Activated CD4-positive, alpha-beta T cell treated with anti-CD3 and anti-CD28 coated beads, Interleukin-2, amount 50 U/mL, for 4 hours (primary cell): ENCODE measurements around the gene ANGPT4.
A peak's percentile ranks its signal among the peaks of the same experiment; 100 is the strongest.
"Not testable (repeated sequence)": the region's sequence is repeated elsewhere in the genome, so short reads cannot be mapped to it uniquely, and the experiment has no call there.

ENCODE experiments used
- DNase-seq, 2 experiments: peaks; one replicate each; pipeline ENCODE4 v3.0.0-alpha.2; 2020

ANGPT4 gene

GRCh38 chr20:905396-905961 lies 10.7 kb downstream of the ANGPT4 start:
- DNase-seq = no peak

- DNase-seq = no peak
These were observed 12.0 kb downstream of the ANGPT4 start for GRCh38 chr20:904039-904545.

- not testable (repeated sequence) for DNase-seq
These were observed 18.7 kb downstream of the ANGPT4 start for GRCh38 chr20:897436-897835.

GRCh38 chr20:896501-897025 lies 19.6 kb downstream of the ANGPT4 start:
- DNase-seq = no peak

DNA sequence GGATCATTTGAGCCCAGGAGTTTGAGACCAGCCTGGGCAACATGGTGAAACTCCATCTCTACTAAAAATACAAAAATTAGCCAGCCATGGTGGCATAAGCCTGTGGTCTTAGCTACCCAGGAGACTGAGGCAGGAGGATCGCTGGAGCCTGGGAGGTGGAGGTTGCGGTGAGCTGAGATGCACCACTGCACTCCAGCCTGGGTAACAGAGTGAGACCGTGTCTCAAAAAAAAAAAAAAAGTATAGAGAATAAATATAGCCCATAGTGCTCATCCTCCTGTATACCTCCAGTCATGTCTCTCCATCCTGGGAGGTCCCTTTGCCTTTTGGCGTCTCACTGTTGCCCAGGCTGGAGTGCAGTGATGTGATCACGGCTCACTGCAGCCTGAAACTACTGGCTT lies 23.8 kb downstream of the ANGPT4 start:
- DNase-seq = not testable (repeated sequence)

DNA sequence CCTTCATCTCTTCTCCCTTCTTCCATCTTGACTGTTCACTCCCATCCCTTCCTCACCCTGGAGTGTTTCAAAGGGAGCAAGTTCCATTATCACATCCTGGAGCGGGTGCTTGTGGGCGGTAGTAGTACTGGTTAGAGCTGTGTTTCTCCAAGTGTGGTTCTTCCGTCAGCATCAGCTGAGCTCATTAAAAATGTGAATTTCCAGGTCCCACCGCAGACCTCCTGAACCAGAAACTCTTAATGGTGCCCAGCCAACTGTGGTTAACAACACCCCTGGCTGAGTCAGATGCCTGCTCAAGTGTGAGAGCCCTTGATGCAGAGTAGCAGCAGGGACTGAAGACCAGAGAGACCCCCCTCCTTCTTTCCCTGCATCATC lies 24.4 kb downstream of the ANGPT4 start:
- no peak for DNase-seq

- no peak for DNase-seq
These were observed 25.0 kb downstream of the ANGPT4 start for GRCh38 chr20:891058-891705.

DNA sequence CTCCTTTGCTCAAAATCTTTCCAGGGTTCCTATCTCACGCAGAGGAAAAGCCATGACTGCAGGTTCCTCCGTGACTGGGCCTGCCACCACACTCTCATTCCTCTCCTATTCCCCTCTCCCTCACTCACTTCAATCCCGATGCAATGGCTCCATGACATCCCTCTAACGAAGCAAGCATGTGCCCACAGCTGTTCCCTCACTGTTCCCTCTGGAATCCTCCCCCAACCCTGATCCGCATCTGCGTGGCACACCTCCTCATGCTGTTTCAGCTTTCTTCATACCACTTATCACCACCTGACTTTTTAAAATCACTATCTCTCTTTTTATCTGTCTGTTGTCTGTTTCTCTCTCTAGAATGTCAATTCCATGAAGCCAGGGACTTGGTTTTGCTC lies 25.5 kb downstream of the ANGPT4 start:
- no peak for DNase-seq

- no peak for DNase-seq
These were observed 26.1 kb downstream of the ANGPT4 start for GRCh38 chr20:889932-890463.

DNA sequence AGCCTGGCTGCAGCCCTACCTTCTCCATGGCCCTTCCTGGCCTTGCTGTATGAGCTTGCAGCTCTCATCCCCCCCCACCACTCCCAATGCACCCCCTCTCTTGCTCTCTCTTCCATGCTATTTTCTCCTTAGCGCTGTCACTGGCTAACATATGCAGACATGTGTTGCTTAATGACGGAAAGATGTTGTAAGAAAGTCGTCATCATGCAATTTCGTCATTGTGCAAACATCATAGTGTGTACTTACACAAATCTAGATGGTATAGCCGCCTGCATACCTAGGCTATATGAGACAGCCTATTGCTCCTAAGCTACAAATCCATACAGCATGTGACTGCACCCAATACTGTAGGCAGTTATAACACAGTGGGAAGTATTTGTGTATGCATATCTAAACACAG lies 27.0 kb downstream of the ANGPT4 start:
- no peak for DNase-seq

- DNase-seq = no peak
These were observed 28.1 kb downstream of the ANGPT4 start for GRCh38 chr20:888057-888456.

- no peak for DNase-seq
These were observed 29.0 kb downstream of the ANGPT4 start for GRCh38 chr20:887137-887536.

- DNase-seq = no peak
These were observed 30.9 kb downstream of the ANGPT4 start for GRCh38 chr20:884983-885952.

GRCh38 chr20:881783-882144 lies 34.4 kb downstream of the ANGPT4 start:
- DNase-seq = no peak

DNA sequence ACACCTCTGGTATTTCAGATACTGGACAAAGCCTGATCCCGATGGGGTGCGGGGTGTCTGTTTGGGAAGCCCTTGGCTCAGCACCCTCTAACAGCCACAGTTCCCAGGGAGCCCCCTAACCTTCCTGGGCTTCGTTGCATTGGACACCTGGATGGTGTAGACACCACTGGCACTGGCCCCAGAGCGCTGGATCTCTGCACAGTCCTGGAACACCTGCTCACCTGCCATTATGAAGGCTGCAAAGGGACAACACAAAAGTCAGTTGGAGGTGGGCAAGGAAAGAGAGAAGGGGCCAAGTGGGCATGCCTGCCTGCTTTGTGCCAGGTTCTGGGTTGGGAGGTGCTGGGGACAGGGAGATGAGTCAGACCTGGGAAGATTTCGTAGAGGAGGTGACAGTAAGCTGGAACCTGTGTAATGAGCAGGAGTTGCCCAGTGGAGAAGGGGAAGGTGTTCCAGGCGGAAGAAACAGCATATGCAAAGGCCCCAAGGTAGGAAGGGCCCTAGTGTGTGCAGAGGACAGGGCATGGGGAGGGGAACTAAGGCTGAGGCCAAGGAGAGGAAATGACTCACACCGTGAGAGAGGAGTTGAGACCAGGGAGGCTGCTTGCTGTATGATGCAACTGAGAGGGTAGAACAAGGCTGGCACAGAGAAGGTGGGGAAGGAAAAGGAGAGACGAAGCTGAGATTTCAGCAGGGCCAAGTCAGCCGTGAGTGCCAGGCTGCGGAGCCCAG lies 34.9 kb downstream of the ANGPT4 start:
- DNase-seq = peak in 1 of 2 experiments; percentile 4

- no peak for DNase-seq
These were observed 36.5 kb downstream of the ANGPT4 start for GRCh38 chr20:879626-880025.

DNA sequence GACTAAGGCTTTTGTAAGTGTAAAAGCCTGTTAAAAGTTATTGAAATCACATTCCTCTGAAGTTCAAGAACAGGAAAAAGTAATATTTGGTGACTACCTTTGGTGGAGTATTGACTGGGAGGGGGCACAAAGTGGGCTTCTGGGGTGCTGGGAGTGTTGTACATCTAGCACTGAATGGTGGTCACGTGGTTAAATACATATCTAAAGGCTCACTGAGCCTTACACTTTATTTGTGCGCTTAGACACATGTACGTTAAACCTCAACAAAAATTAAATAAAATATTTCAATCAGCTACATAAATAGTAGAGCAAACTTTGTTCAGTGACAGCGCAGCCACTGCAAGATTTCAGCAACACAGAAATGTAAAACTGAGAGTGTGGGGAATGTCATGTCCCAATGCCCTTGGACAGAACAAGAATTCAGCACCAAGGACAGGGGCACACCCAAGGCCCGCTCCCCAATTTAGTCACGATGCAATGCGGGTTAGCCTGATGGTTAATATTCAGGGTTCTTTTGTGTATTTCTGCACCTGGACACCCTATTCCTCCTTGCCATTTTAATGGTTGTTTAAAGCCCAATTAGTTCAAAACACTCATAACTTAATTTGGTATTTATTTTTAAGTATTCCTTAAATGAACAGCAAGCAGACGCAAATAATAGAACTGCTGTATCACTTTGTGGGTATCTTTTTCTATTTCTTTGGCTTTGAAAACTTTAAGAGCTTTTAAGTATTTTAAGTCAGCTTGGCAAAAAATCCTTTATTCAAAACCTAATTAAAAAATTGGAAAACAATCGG lies 37.4 kb downstream of the ANGPT4 start:
- DNase-seq = no peak

GRCh38 chr20:877814-878213 lies 38.3 kb downstream of the ANGPT4 start:
- no peak for DNase-seq

- DNase-seq = no peak
These were observed 41.0 kb downstream of the ANGPT4 start for GRCh38 chr20:875115-875514.

- DNase-seq = no peak
These were observed 42.1 kb downstream of the ANGPT4 start for GRCh38 chr20:873875-874607.
